HS-5 (cell line): Measurements from ENCODE around the gene SMIM43.

ENCODE experiments used
- DNase-seq: peaks from one replicate; pipeline ENCODE4 v3.0.0-alpha.2; 2012; ENCODE audit warnings: low read depth

Gene SMIM43

GRCh38 chr4:121764702-121765367, at the start of gene SMIM43:
TSS of gene SMIM43 (minus strand) at chr4:121765164. CDS start at chr4:121765105, 59 bp downstream.
- no peak for DNase-seq

GRCh38 chr4:121814756-121815155, 49.8 kb upstream of the SMIM43 start:
- no peak for DNase-seq

- DNase-seq = no peak
These were observed 46.2 kb upstream of the SMIM43 start for GRCh38 chr4:121811122-121811521.

- no peak for DNase-seq
These were observed 41.4 kb upstream of the SMIM43 start for GRCh38 chr4:121806411-121806810.

- no peak for DNase-seq
These were observed 36.7 kb upstream of the SMIM43 start for GRCh38 chr4:121801715-121802075.

- DNase-seq = peak; percentile 77
These were observed 36.2 kb upstream of the SMIM43 start, which contains the start of gene EXOSC9 for GRCh38 chr4:121800961-121801714. TSS of gene EXOSC9 (plus strand) at chr4:121801323. CDS start at chr4:121801425, 102 bp downstream.

GRCh38 chr4:121800638-121800960, 35.6 kb upstream of the SMIM43 start:
- no peak for DNase-seq

- no peak for DNase-seq
These were observed 35.0 kb upstream of the SMIM43 start for GRCh38 chr4:121799867-121800501.

- no peak for DNase-seq
These were observed 34.4 kb upstream of the SMIM43 start for GRCh38 chr4:121799208-121799823.

GRCh38 chr4:121796283-121796682, 31.3 kb upstream of the SMIM43 start:
- DNase-seq = no peak

- DNase-seq = no peak
These were observed 29.7 kb upstream of the SMIM43 start for GRCh38 chr4:121794505-121795188.

- DNase-seq = no peak
These were observed 28.0 kb upstream of the SMIM43 start for GRCh38 chr4:121792966-121793365.

GRCh38 chr4:121791481-121791880, 26.5 kb upstream of the SMIM43 start:
- peak; percentile 38 for DNase-seq

- no peak for DNase-seq
These were observed 26.0 kb upstream of the SMIM43 start for GRCh38 chr4:121790976-121791375.

- peak; percentile 72 for DNase-seq
These were observed 25.2 kb upstream of the SMIM43 start for GRCh38 chr4:121789960-121790829.

- peak; percentile 31 for DNase-seq
These were observed 24.5 kb upstream of the SMIM43 start for GRCh38 chr4:121789455-121789854.

- no peak for DNase-seq
These were observed 23.9 kb upstream of the SMIM43 start for GRCh38 chr4:121788896-121789295.

- DNase-seq = no peak
These were observed 21.3 kb upstream of the SMIM43 start for GRCh38 chr4:121786221-121786620.

GRCh38 chr4:121785479-121785878, 20.5 kb upstream of the SMIM43 start:
- no peak for DNase-seq

- DNase-seq = peak; percentile 88
These were observed 20.0 kb upstream of the SMIM43 start for GRCh38 chr4:121784975-121785374.

GRCh38 chr4:121784401-121784800, 19.4 kb upstream of the SMIM43 start:
- DNase-seq = no peak
